NCI-H2081 (cell line): Measurements from ENCODE around the gene RIMBP2.

ENCODE experiments used
- DNase-seq, 2 experiments: peaks; one replicate each; lab custom pipeline; 2025; lab: John Stamatoyannopoulos, UW

The RIMBP2 gene

DNA sequence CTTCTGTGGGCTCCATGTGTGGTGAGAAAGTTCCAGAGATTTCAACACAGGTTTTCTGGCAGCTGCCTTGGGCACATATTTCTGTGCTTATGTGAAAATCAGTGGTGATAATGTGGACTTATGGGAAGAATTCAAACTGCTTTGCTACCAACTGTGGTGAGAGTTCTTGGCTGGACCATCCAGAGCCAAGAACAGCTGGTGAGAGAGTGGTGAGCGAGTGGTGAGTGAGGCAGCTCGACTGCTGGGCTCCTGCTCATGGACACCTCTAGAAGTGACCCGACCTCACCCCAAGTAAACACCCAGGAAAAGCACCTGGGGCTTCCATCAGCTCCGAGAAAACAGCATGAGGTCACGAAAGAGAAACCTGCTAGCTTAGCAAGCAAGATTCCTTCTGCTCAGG, 272.0 kb downstream of the RIMBP2 start:
- no peak for DNase-seq

DNA sequence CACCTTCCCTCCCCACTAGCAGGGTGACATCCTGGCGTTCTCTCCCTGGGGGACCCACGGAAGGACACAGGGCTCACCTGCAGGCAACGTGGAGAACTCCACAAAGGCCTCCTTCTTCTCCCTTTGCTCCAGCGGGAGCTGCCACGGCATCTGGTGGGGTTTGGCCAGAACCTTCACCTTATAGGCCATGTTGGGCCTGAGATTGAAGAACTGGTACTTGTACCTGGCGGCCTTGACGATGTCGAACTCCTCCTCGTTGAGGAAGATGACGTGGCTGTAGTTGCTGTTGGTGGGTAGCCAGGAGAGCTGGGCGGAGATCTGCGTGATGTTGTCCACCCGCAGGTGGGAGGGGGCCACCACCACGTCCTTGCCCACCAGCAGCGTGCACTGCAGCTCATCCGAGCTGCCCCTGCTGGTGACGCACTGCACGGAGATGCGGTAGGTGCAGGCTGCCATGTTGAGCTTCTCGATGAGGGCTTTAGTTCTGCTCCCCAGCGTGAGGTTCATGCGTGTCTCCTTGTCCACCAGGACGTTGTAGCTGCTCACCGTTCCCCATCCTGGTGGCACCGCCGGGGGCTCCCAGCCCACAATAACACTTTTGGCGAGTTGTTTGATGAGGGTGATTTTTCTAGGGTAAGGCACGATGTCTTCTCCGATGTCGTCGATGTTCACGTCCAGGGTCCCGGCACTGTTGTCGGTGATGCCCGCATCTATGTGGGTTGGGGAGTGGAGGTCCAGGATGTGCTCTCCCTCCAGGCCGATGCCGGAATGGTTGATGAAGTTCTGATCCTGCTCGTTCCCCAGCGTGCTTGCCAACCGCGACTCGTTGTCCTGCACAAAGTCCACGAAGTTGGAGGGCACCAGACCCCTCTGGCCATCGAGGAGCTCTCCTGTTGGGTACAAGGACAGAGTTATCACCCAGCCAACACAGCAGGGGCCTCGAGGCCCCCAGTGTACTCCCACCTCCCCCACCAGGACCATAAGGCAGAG, 274.0 kb downstream of the RIMBP2 start:
- no peak for DNase-seq

DNA sequence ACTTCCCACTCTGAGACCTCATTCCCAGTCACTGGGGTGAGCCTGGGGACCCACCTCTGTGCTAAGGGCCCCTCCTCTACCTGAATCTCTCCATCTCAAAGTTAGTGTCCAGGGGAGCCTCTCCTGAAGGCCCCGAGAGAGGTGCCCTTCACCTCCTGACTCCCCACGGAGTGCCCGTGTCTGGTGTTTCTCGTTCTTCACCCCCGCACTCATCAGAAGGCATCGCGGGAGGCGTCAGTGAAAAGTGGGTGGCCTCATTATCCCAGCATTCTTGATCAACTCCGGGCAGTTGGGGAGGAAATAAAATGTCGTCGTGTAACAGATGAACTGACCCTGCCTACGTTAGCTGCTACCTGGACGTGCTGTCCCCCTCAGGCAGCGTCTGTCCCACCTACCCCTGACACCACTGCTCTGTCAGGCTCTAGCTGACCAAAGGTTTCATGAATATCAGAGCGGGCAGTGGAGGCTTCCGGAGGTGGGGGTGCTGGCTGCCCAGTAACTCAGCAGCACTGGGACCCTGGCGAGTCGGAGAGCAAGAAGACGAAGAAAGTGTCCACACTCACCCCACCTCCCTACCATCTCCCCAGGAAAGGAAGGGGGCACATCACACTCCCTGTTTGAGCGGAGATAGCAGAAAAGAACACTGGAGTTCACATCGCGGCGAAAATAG, 275.6 kb downstream of the RIMBP2 start:
- no peak for DNase-seq

DNA sequence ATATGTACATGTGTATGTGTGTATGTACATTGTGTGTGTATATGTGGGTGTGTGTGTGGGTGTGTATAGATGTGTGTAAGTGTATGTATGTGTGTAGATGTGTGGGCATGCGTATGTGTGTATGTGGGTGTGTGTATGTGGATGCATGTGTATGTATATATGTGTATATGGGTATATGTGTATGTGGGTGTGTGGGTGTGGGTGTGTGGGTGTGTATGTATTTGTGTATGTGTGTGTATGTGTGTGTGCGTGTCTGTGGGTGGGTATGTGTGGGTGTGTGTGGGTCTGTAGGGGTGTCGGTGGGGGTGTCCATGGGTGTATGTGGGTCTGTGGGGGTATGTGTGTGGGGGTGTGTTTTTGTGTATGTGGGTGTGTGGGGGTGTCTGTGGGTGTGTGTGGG, 276.8 kb downstream of the RIMBP2 start:
- no peak for DNase-seq

DNA sequence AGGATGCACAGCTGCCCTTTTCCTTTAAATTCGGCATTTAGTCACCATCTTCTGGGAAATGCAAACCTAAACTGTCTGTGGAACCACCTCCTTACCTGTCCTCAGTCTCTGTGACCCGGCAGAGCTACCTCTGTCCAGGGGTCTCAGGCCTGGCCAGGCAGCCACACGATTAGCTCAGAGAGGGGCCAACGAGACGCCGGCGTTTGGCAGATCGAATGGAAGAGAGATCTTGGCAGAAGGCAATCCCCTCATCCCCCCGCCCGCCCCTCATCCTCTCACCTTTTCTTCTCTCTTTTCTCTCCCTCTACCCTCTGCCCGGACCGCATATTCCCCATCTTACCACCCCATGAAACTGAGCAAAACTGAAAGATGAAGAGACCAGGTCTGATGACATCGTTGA, 277.4 kb downstream of the RIMBP2 start:
- no peak for DNase-seq

DNA sequence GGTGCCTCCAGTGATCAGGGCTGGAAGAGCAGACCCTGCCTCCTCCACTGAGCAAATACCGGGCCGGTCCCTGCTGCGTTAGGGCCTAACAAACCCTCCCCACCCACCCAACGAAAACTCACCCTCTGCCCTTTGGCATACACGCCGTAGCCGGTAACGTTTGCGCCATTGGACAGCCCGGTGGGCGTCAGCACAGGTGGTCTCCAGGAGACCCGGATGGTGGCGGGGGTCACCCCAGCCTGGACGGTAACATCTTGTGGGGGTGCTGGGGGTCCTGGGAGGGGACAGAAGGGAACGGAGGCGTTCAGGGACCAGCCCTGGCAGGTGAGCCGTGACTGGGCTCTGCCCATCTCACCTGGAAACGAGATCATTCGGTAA, 277.9 kb downstream of the RIMBP2 start:
- DNase-seq, result no peak

DNA sequence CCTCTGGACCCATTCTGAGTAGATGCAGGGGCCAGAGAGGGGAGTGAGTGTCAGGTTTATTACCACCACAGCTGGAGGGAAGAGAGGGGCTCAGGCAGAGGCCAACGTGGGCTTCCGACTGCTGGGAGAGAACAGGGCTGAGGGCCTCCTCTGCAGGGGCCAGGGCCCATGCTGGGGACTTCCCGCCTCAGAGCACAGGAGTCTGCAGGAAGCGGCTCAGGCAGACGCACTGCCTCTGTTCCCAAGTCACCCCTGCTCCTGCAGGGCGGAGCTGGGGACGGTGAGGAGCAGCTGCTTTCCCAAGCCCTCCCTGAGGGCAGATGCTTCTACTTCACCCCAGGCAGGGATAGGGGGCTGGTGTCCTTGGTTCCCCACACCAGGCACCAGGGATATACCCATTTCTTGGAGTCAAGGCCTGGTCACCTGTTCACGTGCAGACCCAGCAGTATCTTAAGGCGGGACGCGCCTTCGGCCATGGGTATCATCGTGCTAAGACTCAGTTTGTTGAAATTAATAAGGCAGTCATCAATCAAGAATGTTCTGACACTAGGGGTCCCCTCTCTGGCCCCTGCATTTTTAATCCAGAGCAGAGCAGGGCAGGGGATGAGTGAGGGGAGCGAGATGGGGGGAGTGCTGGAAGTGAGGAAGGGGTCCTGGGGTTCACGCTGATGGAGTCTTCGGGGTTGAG, 278.4 kb downstream of the RIMBP2 start:
- no peak for DNase-seq

DNA sequence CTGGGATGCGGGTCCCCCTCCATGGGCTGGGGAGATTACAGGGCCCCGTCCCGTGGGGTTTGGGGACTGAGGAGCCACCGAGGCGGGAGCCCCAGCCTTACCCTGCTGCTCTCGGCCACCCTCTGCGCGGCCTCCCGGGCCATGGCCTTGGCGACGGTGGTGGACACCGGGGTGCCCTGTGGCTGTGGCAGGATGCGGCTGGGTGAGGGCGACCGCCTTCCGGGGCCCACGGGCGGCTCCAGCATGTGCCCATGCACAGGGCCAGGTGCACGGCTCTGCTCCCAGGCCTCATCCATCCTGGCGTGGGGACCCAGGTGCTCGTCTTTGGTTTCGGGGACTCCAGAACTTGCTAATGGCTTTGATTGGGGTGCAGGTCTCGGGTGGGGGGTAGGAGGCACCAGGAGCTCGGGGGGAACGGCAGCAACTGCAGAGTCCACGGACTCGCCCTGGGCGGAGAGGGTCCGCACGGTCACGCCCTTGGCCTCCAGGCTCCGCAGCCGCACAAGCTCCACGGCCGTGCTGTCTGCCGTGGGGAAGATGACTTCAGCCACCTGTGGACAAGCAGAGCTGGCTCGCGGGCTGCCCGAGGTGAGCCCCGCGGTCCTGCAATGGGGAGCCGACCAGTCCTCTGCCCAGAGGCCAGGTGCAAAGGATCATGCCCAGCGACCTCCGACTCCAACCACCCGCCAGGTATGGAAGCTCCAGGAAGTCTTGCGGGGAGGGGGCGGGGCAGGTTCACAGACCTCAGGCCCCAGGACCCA, 279.2 kb downstream of the RIMBP2 start:
- no peak for DNase-seq

DNA sequence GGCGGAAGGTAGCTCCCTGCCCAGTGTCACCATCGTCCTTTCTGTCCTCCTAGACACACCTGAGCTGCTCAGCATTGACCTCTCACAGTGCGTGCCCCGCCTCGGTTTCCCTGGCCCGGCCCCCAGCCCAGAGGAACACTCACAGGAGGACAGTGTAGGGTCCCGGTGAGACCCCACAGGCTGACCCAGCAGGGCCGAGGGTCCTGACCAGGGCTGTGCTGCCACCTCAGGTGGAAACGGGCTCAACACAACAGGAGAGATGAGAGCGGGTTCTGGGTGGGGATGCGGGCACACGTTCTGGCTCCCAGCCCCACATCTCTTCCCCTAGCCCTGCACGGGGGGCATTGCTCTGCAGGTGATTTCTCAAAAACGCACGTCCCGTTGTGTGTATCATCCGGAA, 280.3 kb downstream of the RIMBP2 start:
- no peak for DNase-seq

DNA sequence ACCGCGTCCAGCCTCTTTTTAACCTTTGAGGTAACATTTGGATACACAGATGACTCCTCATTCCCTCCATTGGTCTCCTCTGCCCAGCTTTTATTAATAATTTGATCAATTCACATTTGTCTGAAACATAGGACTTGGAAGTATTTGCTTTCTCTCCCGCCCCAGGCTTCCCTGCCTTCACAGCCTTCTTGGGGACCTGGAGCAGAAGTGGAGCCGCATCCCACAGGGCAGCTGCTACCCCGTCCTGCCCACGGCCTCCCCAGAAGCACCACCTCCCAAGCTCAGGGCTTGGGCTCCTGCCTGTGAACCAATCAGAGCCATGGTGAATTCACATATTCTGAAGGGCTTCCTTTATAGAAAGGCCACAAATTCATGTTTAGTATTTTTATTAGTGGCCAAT, 280.8 kb downstream of the RIMBP2 start:
- DNase-seq, result no peak

DNA sequence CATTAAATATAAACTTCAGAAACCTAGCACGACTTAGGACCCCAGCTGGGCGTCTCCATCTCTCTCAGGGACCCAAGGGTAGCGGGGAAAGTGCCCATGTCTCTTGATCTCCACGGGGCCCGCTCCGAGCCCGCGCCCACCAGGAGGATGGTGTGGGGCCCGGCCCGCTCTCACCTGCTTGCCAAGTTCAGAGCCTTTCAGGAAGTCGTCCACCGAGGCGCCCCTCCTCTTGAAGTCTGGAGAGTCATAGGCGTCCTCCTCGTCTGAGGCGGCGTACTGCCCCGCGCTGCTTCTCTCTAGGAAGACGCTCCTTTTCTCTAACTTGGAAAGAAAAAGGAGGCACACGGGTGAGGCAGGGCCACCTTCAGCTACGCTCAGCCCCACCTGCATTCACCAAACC, 281.5 kb downstream of the RIMBP2 start:
- DNase-seq, result no peak

DNA sequence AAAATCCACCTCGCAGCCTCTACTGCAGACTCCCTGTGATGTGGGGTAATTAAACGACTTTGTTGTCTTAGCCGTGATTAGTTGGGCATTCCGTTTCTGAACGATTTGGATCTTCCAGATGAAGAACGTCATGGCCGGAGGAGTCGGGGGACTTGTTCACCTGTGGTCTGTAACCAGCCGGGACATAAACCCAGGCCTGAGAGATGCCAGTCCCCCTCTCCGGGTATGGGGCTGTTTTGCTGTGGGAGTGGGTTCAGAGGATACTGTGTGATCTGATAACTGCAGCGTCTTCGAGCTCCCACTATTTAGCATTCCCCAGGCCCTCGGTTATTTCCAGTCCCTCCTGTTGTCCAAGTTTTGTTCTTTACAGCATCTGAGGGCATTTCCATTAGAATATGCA, 282.3 kb downstream of the RIMBP2 start:
- no peak for DNase-seq

DNA sequence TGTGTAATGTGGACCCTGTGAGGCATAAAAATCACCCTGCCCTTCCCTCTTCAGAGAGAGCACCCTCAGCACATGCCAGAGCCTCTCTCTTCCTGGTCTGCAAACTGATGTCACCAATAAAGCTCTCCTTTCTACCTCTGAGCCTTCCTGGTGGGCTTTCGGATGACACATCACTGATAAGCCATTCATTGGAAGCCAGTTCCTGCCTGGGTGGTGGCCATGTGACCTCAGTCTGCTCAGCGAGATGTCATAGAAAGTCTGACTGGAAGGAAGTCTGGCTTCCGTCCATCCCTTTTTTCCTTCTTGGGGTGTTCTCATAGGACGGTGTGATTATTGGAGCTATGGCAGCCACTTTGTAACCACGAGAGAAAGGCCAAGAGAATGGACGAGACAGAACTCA, 282.7 kb downstream of the RIMBP2 start:
- no peak for DNase-seq

DNA sequence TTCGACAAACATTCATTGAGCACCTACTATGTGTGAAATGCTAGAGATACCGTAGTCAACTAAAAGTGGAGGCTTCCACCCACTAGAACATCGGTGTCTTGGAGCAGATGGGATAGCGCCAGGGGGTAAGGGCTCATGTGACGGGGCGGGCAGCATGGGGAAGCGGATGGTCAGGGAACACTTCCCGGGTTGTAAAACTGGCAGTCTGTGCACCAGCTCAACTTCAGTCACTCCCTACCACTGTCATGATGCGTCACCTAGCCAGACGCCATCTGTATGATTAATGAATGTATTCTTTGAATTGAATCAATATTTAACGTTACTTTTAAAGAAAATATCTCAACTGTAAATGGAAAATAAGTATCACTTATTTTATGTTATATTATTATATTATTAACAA, 284.9 kb downstream of the RIMBP2 start:
- no peak for DNase-seq

DNA sequence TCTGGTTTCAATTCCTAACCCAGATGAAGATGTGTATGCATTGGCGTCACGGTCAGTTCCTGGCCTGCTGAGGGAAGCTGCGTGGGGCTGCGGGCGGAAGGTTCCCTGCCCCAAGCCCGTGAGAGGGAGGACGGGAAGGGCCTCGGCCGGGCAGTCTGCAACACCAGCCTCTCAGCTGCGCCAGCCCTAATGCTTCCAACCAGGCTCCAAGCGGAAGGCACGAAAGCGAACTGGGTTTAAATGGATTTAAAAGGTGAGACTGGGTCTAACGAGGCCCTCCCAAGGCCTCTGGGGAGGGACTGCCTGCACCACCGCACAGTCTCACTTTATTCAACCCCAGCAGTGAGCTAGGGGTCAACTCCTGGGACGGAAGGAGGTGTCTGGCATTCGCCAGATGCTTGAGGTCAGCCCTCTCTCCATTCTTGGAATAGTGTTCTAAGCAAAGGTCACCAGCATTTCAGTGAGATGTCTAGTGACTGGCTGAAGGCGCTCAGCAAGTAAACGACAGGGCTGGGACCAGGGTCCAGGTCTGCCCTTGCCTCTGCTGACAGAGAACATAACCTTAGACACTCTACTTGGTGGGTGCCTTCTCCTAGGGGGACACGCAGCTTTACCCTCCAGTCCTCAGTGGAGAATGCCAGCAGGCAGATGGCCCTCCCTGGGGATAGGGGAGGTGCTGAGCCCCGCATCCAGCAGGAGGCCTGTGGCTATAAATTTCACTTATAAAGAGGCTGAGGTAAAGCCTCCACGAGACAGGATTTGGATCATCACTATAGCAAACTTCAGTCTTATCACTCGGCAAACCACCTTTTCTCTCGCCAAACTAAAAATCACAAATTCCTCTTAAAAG, 286.2 kb downstream of the RIMBP2 start:
- no peak for DNase-seq

DNA sequence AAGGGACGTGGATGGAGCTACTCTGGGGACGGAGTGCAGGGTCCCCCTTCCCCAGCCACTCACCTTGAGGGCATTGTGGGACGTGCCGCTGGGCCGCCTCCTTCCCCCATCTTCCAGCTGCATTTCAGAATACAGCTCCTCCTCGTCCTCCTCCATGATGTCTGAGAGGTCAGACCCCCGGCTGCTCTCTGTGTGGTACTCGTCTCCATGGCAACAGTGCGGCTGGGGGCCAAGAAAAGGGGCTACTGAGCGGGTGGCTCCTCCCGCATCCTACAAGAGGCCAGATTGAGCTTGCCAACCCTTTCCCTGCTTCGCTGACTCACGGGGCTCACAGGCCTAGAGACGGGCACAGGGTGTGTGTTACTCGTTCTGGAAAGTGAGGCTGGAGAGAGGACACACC, 288.0 kb downstream of the RIMBP2 start:
- no peak for DNase-seq

DNA sequence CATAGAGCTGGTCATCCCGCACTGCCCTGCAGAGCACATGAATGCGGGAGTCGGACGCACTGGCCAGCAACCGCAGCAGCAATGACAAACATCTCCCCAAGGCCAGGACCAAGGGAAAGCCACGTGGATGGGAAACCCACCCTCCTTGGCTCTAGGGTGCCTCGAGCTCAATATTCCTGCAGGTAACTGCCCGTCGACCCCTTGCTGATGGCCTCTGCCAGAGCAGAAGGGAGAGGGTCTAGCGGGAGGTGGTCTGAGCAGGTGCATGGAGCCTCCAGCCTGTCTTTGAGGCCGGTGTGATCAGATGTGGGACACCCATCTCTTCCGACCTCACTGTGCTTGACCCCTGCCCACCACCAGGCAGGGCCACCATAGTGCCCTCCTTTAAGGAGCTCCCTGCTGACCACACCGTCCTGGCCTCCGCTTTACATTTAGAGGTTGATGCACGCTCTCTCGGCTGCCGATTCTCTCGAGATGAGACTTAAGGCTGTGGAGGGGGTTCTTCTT, 288.7 kb downstream of the RIMBP2 start:
- DNase-seq, result no peak

DNA sequence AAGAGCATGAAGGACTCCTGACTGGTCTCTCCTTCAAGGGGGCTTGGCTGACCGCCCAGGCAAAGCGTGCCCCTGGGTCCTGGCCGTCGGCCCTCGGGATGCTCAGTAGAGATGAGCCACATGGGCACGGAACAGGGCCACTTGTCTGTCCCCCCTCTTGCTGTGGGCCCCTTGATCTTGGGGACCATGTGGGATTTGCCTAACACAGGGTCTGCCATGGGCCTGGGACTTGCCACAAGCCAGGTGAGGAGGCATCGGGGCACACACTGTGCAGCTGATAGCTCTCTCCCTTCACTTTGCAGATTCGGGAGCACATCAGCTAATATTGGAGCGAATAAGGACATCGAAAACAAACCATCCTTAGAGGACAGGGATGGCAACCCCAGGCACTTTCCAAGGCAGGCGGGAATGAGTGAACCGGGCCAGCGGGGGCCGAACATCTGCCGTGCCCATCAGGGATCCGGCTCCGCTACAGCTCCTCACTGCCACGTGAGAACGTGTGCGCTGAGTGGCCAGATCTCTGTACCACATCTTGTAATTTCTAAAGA, 290.3 kb downstream of the RIMBP2 start:
- no peak for DNase-seq

DNA sequence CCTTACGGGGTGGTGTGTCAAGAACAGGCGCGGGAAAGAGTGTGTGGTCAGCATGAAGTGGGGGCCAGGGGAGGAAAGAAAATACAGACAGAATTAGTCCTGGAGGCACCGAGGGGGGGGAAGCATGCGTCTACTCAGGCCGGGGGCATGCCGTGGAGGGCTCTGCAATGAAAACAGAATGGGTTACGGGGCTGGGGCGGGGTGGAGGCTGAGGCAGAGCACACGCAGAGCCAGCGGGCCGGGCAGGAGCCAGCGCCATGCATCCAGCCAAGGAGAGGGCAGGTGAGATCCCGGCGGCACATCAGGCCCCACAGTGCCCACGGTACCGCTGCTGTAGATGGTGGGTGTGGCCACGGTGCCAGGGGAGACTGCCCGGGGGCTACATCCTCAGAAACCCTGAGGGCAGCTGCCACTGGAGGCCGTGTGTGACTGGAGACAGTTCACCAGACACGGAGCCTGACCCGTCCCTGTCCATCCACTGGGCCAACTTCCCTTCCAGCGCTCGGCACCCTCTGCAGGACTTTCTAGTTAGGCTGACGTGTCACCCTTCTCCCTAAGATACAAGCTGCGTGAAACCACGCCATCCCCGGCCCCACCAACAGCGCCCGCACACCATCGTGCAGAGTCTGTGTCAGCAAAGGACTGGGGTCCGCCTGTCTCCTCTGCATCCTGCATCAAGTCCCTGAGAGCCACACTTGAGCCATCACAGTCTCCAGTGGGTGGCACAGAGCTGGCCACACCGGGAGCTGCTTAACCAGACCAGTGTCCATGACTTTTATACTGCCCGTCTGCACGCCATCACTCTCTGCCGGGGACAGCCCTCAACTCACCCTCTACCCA, 291.0 kb downstream of the RIMBP2 start:
- DNase-seq, result no peak
